Activated CD4-positive, CD25-positive, alpha-beta regulatory T cell treated with anti-CD3 and anti-CD28 coated beads, Interleukin-2, amount 50 U/mL, for 24 hours (primary cell): ENCODE data around the gene CSPG4.
A peak's percentile ranks its signal among the peaks of the same experiment; 100 is the strongest.
"Not testable (repeated sequence)": the region's sequence is repeated elsewhere in the genome, so short reads cannot be mapped to it uniquely, and the experiment has no call there.

Experiments
- ATAC-seq, 2 donors: fragments of 150-1000 bp; cut with Tn5 transposase; one replicate each; pipeline ENCODE4 v1.10.0; 2021; ENCODE audit warnings: mild to moderate bottlenecking in 1 of 2, moderate library complexity in 1 of 2

CSPG4 gene

DNA sequence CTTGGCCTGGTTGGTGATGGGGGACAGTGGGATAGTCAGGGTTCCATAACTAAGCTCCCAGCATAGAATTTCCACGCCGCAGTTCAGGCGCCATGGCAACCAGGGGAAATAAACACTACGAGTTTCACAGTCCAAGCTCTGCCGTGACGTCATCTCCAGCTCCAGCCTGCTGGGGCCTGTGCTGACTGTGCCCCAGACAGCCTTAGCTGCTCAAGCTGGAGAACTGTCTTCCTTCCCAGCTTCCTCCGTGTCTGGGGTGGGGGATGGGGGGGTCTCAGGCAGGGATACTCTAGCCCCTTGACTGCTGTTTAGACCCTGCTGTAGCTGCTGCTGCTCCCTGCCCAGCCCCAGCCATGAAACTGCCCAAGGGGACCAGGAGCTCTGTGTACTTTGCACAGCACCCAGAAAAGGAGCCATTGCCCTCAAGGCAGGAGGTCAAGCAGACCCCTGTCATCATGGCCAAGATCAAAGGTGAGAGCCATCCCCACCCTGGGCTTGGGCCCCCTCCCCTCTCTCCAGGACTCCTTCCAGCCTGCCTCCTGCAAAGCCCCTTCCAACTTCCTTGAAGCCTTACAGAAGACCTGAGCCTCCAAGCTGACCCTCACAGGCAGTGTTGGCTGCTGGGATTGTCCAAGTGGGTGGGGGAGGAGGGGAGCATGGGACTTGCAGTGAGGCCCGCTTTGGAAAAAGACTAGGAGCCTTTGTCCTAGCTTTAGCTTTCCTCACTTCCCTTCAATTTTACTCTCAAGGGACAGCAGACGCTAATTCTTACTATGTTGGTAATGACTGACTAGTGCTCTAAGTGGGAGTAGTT is 11.4 kb upstream of the CSPG4 start:
- peak; percentile 31 to 43 for ATAC-seq

DNA sequence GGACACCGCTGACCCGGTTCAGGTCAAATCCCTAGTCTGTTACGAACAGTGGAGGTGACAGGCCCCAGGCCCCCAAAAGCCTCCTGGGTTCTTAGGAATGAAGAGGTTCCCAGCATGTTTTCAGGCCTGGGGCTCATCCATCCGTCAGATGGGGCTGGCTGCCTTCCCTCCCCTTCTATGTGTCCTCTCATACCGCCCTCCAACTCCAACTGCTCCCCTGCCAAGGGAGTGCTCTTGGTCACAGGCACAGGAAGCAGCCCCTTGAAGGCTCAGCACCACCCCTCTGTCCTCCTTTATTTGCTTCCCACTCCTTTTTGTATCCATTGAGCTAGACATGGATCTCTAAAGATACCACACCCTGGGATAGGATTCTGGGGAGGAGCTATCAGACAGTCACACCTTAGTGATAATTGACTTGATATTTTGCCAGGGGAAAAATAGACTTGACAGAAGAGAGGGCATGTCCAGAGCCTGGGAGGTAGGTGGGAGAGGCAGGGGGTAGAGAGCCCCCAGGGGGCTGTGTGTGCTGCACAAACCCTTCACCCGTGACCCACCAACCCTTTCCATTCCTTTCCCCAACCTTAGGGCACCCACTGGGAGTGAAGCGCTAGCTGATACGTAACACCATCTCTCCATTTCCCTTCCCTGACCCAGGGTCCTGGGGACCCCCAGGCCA is 10.7 kb upstream of the CSPG4 start:
- no peak for ATAC-seq

DNA sequence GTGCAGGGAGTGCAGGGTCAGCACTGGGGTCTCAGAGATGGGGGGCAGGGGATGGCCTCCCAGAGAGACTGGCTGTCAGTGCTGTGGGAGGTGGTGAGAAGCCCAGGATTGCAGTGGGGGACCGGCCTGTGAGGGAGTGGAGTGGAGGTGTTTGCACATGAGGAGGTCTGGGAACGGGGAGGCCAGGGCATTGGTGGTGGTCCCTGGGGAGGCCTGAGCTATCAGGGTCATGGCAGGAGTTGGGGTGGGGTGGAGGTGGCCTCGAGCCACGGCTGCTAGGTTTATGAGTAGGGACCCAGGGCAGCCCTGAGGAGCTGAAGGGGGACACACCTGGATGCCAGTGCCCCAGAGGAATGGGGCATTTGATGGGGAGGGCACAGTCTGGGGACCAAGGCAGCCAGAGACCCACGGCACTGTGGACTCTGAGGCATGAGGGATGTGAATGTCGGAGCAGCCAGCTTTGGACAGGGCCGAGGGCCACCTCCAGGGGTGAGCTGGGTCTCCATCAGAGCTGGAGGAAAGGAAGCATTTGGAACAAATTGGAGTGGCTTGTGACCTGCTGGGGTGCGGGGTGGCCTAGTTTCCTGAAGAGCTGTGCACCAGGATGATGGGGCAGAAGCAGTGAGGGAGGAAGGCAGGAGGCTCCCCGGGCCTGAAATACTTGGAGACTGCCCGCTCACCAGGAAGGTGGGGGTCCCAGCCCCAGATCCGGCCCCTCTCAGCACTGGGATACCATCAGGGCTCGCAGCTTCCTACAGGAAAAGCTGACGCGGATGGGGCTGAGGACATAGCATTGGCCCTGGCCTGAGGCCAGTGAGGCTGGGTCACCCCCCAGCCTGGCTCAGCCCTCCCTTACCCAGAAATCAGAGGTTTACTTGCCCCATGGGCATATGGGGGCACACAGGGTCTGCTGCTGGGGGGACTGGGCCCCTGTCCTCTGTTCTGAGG is 9.5 kb upstream of the CSPG4 start:
- ATAC-seq: no peak

DNA sequence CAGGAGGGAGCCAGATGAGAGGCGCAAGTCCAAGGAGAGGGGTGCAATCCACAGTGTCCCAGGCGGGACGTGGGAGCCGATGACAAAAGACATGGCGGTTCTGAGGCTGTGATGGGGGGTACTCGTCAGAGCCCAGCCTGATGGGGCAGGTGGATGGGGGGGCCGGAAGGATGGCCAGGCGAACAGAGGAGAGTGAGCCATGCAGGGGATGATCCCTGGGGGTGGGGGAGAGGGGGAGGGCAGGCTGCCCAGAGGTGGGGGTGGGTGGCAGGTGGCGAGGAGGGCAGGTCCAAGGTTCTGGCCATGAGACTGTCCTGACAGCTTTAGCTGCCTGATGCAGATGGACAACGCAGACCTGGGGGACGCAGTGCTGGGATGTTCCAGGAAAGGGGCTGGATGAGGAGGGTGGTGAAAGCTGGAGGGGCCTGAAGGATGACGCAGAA is 8.9 kb upstream of the CSPG4 start:
- no peak for ATAC-seq

DNA sequence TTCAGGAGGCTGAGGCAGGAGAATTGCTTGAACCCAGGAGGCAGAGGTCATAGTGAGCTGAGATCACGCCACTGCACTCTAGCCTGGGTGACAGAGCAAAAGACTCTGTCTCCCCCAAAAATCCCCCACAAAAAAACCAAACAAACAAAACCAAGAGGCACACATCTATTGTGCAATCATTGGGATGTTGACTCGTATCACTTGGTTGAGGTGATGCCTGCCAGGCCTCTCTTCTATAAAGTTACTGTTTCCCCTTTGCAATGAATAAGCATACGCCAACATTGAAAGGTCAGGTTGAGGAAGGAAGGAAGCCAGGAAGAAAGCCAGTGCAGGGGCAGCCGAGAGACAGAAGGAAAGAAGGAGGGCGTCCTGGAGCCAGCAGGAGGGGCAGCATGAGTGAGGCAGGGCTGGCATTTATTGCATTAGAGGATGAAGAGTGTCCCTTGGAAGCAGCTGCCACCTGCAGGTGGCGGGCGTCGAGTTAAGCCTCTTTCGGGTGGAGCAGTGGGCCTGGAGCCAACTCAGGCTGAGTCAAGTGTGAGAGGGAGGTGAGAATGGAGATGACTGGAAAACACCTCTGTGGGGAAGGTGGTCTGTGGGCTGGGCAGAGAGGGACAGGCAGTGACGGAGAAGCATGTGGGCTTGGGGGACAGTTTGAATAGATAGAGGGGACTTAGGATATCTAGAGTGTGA is 8.3 kb upstream of the CSPG4 start:
- ATAC-seq: peak; percentile 47 to 65

DNA sequence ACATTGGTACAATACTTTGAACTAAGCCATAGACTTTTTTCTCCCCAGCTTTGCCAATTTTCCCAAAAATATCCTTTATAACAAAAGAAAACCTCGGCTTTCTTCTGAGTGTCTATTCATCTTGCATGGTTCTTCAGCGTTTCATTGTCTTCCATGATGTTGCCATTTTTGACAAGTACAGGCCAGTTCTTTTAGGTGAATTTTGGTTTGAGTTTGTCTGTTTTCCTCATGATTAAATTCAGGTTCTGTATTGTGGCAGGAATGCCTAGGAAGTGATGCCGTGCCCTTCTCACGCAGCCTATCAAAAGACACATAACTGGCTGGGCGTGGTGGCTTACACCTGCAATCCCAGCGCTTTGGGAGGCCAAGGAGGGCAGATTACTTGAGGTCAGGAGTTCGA is 7.6 kb upstream of the CSPG4 start:
- no peak for ATAC-seq

DNA sequence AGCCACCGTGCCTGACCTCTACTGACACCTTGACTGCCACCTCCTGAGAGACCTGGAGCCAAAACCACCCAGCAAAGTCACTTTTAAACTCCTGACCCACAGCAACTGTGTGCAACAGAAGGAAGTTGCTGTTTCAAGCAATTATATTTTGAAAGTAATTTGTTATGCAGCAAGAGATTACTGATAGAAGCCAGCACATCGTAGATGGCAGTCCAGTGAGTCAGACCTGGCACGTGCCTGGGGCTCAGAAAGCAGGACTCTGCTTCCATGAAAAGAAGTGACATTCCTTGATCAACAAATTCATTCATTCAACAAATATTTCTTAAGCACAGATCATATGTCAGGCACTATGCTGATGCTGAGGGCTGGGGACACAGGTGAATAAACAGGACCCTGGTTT is 5.7 kb upstream of the CSPG4 start:
- ATAC-seq: no peak

DNA sequence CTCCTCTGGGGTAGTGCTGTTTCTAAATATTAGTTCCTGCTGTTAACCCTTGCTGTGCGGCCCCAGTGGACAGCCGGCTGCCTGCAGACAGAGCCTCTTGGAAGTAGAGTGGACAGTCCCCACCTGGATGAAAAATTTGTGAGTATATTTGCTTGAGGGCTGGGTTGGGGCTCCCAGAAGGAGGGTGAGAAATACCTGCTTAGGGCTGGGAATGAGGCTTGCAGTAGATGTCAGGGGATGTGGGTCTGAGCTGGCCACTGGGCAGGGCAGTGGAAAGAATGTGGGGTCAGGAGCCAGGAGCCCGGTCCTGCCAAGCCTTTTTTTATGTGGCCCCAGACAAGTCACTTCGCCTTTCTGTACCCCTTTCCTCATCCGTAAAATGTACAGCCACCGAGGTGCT is 4.4 kb upstream of the CSPG4 start:
- ATAC-seq: not testable (repeated sequence)

DNA sequence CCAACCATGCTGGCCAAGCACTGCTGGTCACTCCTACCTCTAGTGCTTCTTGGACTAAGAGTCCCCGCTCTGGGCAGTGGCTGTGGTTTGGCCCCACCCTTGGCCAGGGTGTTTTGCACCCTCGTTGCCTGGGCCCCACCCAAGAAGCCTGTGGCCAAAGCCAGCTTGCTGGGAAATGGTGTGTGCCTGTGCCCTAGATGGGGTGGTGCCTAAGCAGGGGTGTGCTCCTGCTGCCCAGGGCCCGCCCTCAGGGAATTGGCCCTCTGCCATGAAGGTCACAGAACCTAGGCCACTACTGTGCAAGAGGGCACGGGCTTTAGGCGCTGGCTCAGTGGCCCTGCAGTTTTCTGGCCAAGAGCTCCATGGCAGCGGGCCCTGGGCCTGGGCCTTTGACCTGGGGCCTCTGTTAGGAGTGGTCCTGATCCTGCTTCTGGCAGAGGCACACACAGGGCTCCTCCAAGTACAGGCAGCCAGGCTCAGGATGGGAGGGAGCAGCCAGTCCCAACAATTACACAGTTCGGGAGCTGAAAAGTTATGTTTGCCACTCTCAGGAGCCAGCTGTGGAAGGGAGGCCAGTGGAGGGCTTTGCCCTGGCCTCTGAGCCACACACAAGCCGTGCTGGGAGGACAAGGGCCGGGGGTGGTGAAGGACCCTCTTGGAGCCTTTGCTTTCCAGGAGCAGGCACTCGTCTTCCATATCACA is 3.8 kb upstream of the CSPG4 start:
- not testable (repeated sequence) for ATAC-seq

DNA sequence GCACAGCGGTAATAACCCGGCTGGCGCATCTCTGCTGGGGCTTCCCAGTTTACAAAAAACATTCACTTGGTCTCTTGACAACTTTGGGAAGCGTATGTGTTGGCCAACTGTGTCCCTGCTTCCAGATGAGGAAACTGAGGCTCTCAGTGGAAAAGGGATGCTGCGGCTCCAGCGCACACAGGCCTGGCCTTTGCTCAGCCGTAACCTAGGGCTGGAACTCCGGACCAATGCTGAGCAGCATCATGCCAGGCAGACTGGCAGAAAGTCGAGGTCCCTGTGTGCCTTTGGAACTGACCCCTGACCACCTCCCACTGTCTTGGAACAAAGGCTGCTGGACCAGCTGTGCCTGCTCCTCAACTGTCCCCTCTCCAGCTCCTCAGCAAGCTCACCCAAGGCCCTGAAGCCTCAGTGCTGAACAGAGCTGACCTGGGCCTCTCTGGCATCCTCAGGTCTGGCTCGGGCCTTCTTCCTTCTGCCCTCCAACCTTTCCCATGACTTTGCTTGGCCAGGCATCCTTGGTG is 2.7 kb upstream of the CSPG4 start:
- ATAC-seq: not testable (repeated sequence)

DNA sequence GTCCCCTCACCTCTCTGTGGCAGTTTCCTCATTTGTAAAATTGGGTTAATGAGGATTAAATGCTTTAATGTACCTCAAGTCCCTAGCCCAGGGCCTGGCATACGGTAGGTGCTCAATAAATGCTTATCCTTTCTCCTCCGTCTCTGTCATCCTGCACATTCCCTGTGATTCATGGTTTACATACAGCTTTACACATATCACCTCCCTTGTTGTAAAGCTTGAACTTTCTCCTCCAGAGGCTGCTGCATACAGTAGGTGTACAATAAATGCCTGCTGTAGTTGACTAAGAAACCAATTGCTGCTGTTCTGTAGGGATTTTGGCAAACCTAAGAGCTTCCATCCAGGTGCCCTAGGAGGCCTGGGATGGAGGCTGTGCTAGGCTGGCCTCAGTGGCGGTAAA is 1.5 kb upstream of the CSPG4 start:
- ATAC-seq: no peak

DNA sequence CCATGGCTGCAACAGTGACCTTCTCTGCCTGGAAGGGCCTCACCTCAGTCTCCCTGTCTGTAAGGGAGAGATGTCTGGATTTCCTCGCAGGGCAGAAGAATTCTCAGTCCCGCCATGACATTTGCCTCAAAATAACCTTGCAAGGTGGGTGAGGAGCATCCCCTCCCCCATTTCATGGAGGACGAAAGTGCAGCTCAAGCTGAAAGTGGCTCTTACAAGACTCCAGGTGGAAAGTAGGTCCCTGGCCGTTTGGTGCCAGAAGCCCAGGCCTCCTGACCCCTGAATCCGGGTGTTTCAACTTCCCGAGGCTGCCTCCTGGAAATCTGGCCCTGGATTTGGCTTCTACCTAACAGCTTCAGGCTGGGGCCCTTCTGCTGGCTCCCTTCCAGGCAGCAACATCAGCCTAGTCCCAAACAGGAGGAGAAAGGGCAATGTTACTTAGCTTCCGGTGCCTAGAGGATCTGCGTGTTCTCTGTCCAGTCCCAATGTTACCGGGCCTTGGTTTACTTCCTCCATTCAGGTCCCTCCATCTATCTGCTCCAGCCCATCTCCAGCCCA is 769 bp upstream of the CSPG4 start:
- ATAC-seq: no peak

DNA sequence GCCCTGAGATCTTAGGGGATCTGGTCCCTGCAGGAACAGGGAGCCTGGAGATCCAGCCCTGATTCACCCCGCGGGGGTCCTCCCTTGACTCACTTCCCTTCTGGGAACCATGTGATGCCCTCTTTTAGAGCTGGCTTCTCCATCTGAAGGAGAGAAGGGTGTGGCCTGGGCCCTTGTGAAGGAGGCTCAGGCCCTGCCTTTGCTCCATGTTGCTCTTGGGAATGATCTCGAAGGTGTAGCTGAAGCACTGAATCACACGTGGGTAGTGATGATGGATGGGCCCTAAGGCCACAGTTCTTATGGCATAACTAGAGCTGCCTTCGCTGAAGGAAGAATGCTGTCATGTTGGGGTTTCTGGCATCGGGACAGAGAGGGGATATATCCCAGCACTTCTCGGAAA is 1.2 kb downstream of the CSPG4 start:
- ATAC-seq: not testable (repeated sequence)

DNA sequence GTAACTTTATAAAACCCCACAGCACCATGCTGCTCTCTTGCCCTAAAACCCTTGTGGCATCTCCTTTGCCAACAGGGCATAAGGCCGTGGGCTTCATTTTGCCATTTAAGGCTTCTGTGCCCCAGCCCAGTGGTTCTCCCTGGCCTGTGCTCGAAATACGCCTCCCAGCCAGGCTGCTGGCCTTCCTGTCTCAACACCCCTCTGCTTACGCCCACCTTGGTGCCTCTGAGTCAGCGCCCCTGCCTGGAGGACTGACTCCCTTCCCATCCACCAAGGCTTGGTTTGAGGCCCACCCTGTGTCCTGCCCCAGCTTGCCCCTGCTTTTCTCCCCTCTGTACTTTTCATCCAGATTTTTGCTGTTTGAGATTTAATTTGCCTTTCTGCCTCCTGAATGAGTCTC is 1.8 kb downstream of the CSPG4 start:
- ATAC-seq: not testable (repeated sequence)

DNA sequence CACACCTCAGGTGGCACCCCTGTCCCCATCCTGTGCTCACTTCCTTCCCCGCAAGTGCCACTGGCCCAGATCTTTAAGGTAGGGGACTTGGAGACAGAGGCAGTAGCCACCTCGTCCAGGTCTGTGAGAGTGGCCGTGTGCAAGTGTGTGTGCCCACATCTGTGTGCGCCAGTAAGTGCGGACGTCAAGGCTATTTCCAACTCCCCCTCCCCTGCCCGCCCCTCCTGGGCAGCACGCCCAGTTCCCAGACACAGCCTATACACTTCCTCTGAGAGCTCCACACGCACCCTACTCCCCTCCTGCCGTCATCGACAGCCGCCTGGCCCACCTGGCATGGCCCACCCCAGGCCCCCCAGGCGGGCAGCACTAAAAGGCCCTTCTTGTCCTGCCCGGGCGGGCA is 3.2 kb downstream of the CSPG4 start:
- not testable (repeated sequence) for ATAC-seq

DNA sequence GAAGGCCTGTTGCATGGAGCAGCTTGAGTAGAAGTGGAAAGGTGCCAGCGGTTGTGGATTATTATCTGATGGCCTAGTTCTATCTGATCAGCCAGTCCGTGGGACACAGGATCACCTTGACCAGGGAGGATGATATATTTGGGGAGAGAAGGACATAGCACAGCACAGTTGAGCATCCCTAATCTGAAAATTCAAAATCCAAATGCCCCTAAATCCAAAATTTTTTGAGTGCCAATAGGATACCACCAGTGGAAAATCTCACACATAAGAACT is 6.0 kb downstream of the CSPG4 start:
- no peak for ATAC-seq

DNA sequence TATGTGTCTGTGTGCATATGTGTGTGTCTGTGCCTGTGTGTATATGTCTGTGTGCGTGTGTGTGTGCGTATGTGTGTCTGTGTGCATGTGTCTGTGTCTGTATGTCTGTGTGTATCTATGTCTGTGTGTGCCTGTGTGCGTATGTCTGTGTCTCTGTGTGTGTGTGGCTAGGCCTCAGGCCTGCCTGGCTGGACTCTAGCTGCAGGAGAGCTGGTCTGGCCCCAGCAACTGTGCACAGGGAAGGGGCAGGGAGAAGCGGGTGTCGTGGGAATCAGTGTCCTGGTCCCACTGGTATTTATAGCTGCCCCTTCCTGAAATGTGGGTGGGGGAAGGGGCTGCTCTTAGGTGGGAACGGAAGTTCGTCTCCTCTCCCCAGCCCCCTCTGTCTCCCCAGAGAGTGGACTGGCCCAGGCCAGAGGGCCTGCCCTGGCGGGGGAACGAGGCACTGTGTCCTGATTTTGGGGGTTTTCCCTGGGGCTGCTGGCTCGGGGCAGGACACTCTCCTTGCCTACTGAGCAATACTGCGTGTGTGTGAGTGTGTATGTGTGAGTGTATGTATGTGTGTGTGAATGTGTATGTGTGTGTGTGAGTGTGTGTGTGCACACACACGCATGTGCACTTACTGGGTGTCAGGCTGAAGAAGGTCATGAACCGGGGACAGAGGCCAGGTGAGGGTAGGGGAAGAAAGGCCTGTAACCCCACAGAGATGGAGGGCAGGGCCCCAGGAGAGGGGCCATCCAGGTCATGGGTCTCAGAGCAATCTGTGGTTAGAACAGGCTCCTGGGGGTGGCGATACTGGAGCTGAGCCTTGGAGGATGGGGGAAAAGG is 6.6 kb downstream of the CSPG4 start:
- no peak for ATAC-seq

DNA sequence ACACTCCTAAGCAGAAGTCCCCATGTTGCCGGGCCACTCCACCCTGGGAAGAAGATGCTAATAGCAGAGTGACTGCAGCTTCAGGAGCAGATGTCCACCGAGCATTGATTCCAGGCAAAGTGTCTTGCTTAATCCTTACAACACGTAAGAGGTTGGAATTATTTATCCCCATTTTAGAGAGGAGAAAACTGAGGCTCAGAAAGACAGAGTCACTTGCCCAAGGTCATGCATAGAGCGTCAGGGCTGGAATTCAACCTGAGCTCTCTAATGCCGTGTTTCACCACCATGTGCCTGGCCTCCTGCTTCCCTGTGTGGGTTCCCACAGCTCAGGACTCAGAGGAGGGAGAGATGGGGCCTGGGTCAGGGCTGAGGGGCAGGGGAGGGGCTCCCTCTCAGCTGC is 7.3 kb downstream of the CSPG4 start:
- not testable (repeated sequence) for ATAC-seq

DNA sequence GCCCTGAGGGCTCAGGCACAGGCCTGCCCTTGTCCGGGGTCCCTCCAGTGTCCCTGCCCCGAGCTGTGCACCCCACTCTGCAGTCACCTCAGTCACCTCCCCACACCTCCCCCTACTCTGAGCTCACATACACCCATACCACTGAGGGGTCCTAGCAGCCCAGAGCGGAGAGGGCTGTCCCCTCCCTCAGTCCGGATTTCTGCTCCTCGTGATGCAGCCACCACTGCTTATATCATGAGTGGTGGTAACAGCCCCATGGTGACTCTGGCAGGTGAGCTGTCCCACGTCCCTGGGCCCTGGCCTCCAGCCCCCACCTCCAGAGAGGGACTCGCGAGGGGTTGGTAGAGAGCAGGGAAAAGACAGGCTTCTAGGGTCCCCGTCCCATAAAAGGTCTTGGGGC is 8.0 kb downstream of the CSPG4 start:
- ATAC-seq: no peak

DNA sequence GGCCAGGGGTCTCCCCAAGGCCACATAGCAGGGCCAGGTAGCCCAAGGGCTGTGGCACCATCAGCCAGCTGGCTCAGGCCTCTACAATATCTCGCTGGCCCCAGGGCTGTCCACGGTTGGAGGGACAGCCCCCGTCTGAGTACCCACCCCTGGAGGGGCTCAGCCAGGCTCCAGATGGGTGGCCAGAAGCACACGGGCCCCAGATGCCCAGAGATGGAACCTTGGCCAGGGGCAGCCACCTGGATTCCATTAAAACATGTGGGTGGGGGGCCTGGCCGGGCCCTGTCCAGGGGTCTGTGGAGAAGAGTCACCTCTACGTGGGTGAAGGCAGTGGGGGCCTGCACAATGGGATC is 8.4 kb downstream of the CSPG4 start:
- no peak for ATAC-seq
